Stimulated activated CD8-positive, alpha-beta memory T cell treated with anti-CD3 and anti-CD28 coated beads, Interleukin-12 subunit alpha, Interleukin-12 subunit beta, amount 100 ng/mL, for 24 hours (primary cell): ENCODE data around the gene DDX56.
"Not testable (repeated sequence)": the region's sequence is repeated elsewhere in the genome, so short reads cannot be mapped to it uniquely, and the experiment has no call there.

Experiments used
- DNase-seq: peaks from one replicate; pipeline ENCODE4 v3.0.0-alpha.2; 2020; ENCODE audit errors: extremely low read depth

Gene DDX56

GRCh38 chr7:44563171-44563679, 10.5 kb downstream of the DDX56 start:
- no peak for DNase-seq

GRCh38 chr7:44562622-44562962, 11.1 kb downstream of the DDX56 start:
- DNase-seq, result not testable (repeated sequence)

GRCh38 chr7:44561962-44562621, 11.6 kb downstream of the DDX56 start:
- DNase-seq, result no peak

- no peak for DNase-seq
Observed at GRCh38 chr7:44561481-44561880, 12.2 kb downstream of the DDX56 start.

- no peak for DNase-seq
Observed at GRCh38 chr7:44559485-44559884, 14.2 kb downstream of the DDX56 start.

GRCh38 chr7:44557485-44557884, 16.2 kb downstream of the DDX56 start:
- DNase-seq, result no peak

GRCh38 chr7:44555350-44555749, 18.4 kb downstream of the DDX56 start:
- no peak for DNase-seq

- not testable (repeated sequence) for DNase-seq
Observed at GRCh38 chr7:44552473-44553005, 21.2 kb downstream of the DDX56 start.

- no peak for DNase-seq
Observed at GRCh38 chr7:44549457-44549856, 24.3 kb downstream of the DDX56 start.

GRCh38 chr7:44548893-44549292, 24.8 kb downstream of the DDX56 start:
- no peak for DNase-seq

- no peak for DNase-seq
Observed at GRCh38 chr7:44547536-44548231, 26.0 kb downstream of the DDX56 start.

- no peak for DNase-seq
Observed at GRCh38 chr7:44541876-44542610, 31.7 kb downstream of the DDX56 start.

- DNase-seq, result no peak
Observed at GRCh38 chr7:44541028-44541869, 32.5 kb downstream of the DDX56 start, which contains the start of gene NPC1L1. NPC1L1 (minus strand) TSS chr7:44541330; CDS start chr7:44541259, 71 bp downstream.

GRCh38 chr7:44540592-44541027, 33.1 kb downstream of the DDX56 start:
- DNase-seq, result no peak

GRCh38 chr7:44539669-44540506, 33.8 kb downstream of the DDX56 start:
- no peak for DNase-seq

GRCh38 chr7:44538798-44539668, 34.7 kb downstream of the DDX56 start:
- no peak for DNase-seq

- DNase-seq, result no peak
Observed at GRCh38 chr7:44538093-44538797, 35.5 kb downstream of the DDX56 start.

GRCh38 chr7:44537442-44537841, 36.3 kb downstream of the DDX56 start:
- no peak for DNase-seq

- no peak for DNase-seq
Observed at GRCh38 chr7:44536090-44536489, 37.6 kb downstream of the DDX56 start.
